Endometrial microvascular endothelial cells (primary cell): ENCODE data around the gene PZP. TPM values are rescaled to one million over a fixed set of nuclear protein-coding genes. Genes with fewer than 3 reads are reported as not detected.
"Not testable (repeated sequence)": the region's sequence is repeated elsewhere in the genome, so short reads cannot be mapped to it uniquely, and the experiment has no call there.

Experiments
- in situ Hi-C: cut with HindIII; loops from 2 replicates; pipeline ENCODE4 v1.10.0; 2017; ENCODE audit warnings: low sequenced_read_pairs, low pct_unique_long_range_greater_than_20kb; ENCODE audit errors: inconsistent ontology term
- total RNA-seq: library from RNA; depleted of rRNA; stranded (reverse); fragments of >200 nt; gene quantifications from one replicate; pipeline ENCODE4 v1.2.3, GENCODE V29; 2015; ENCODE audit errors: inconsistent ontology term

The PZP gene
- total RNA-seq, 1 donor from 2014 or later = not detected

DNA sequence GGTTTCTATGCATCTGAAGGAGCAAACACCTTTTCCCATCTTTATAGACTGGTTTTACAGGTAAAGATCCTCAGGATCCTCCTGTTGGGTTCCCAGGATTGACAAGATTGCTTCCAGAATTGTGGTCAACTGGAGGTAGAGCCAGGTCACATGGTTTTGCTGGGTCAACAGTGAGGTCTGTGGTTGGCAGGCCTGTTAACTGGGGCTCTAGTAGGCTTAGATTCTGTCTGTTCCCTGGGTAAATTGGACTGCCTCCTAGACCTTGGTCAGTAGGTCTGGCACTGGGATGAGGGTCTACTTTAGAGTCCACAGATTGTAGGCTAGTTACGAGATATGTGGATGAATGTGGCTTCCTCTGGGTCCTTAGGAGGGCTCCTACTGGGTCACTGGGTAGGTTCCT lies 3.5 kb upstream of the PZP start:
- in situ Hi-C loops = no loop called here

DNA sequence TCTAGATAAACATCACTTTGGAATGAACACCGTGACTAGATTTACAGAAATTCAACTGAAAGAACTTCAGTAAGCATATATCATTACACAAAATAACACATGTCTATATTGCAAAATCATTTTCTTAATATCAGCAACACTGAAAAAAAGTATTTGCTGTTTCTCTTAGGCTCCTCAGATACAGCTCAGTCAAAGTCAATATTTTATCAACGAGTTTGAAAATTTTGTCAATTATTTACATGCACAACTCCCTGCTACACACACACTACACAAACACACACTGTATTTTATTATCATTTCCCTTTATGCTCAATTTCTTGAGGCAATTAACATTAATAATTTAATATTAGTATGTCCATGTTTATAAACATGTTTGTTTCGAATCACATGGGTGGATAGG lies 3.8 kb downstream of the PZP start:
- in situ Hi-C loops = no loop called here

DNA sequence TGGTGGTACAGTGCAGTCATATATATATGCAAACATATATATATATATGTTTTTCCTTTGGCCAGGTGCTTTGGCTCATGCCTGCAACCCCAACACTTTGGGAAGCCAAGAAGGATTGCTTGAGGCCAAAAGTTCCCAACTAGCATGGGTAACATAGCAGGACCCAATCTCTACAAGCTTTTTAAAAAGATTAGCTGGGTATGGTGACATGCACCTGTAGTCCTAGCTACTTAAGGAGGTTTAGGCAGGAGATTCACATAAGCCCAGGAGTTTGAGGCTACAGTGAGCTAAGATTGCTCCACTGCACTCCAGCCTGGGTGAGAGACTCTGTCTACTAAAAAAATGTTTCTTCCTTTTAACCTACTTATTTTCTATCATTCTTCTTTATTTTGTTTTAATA lies 10.2 kb downstream of the PZP start:
- in situ Hi-C loops = no loop called here

DNA sequence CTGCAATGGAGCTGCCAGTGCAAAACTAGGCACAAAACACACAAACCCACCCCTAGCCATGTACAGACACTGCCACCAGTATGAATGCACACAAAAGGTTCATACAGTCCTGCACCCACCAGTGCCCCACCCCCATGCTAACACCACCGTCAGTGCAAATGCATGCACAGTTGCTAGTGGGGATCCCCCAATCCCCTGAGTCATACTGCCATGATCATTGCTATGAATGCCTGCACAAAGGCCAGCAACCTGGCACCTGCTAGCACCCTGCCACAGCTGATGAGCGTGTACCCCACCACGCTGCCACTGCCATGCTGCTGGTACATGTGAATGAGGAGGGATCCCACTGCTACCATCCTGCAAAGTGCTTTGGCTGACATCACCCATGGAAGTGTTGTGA lies 23.9 kb downstream of the PZP start:
- in situ Hi-C loops = no loop called here

DNA sequence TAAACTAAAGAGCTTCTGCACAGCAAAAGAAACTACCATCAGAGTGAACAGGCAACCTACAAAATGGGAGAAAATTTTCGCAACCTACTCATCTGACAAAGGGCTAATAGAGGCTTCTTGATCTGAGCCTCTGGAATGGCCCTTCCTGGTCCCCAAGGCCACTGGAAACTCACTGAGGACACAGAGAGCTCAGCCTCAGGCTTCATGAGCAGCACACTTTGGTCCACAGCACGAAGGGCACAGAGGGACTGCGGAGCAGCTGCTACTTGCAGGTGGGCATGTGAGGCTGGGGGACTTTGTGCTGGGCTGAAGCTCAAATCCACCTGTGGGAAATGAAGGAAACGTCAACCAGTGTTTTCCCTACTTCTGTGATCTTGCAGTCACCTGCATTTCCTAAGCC lies 27.4 kb downstream of the PZP start:
- in situ Hi-C loops = no loop called here

DNA sequence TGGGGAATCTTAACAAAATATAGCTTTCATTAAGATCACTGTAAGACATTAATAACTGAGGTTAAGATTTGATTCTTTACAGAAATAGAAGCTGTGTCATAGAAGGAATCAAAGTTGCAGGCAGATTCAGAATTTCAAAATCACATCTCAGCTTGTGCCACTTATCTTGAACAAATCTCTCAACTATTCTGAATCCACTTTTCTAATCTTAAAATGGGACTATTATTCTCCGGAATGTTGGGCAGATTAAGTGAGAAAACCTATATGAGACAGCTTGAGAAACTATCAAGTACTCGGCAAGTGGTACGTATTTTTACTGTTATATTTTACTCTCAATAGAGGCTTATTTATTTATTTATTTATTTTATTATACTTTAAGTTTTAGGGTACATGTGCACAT lies 28.4 kb downstream of the PZP start:
- in situ Hi-C loops = no loop called here

DNA sequence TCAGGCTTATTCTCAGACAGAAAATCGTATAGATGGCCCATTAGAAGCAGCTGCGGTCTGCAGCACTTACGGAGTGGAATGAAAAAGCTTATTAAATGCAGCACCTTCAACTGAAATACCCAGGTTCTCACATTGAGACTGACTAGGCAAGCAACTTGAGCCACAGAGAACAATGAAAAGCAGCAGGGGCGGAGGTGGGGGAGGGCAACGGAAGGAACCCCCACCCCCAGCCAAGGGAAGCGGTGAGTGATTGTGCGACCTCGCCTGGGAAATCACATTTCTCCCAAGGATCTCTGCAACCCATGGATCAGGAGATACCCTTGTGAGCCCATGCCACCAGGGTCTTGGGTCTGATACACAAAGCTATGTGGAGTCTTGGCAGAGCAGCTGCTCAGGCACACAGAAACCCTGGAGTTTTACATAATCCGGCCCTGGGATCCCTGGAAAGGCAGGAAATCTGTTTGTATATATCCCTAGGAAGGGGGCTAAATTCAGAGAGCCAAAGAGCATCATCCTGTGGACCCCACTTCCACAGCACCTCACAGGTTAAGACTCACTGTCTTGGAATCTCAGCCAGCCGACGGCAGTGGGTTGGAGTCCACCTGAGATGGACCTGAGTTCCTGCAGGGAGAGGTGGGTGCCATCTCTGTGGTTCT lies 38.1 kb downstream of the PZP start:
- in situ Hi-C loops = no loop called here

DNA sequence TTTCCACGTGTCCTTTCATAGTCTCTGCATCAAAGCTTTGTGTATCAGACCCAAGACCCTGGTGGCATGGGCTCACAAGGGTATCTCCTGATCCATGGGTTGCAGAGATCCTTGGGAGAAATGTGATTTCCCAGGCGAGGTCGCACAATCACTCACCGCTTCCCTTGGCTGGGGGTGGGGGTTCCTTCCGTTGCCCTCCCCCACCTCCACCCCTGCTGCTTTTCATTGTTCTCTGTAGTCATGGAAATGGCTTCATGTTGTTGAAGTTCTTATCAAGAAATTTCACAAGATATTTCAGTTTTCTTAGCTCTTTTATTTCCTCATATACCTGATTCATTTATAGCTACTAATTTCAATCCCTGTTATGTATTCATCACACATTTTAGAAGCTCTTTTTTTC lies 40.9 kb downstream of the PZP start:
- in situ Hi-C loops = not testable (repeated sequence)

DNA sequence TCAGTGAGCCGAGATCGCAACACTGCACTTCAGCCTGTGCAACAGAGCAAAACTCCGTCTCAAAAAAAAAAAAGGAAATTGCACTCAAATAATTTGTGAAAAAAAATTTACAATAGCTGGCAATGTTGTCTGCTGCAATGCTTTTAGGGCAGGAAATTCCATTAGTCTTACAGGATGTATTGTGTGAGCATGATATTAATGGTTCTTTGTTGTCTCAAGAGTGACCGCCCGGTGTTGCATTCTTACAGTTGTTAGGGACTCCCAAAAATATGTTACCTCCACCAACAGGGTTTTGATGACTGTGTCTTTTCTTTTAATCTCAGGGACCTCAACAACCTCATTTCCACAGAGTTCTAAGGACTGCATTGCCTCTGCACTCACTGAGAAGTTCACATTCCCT lies 44.8 kb downstream of the PZP start:
- in situ Hi-C loops = no loop called here

DNA sequence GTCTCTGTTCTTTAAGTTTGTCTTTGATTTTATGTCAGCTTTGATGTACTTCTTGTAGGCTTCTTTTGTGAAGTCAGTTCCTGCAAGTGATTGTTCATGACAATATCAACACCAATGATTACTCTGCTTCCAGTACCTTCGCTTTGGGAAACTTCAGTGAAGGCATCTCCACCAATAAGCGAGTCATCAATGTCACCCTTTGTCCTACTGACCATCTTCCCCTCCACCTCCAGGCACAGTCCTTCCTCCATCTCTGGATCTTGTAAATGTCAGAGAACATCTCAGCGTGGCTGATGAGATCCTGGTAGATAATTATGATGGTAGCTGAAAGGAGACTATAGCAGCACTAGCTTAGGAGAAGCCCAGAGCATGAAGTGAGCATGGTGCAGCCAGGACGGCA lies 52.1 kb downstream of the PZP start:
- in situ Hi-C loops = no loop called here

DNA sequence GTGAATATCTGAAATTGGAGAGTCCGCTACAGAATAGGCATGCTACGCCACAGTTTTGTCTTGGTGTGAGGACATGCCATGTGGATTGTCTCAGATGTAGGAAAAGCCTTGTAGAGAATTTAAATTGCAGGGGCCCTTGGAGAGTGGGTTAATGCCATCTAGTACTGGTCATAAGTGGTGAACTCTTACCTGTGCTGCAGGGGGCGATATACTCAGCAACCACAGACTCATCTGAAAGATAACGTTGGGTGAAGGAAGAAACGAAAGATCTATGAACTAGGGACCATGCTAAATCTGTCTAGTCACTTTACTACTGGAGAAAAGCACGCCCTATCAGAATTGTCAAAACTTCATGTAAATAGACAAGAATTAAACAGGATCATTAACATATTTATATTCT lies 58.8 kb downstream of the PZP start:
- in situ Hi-C loops = no loop called here

DNA sequence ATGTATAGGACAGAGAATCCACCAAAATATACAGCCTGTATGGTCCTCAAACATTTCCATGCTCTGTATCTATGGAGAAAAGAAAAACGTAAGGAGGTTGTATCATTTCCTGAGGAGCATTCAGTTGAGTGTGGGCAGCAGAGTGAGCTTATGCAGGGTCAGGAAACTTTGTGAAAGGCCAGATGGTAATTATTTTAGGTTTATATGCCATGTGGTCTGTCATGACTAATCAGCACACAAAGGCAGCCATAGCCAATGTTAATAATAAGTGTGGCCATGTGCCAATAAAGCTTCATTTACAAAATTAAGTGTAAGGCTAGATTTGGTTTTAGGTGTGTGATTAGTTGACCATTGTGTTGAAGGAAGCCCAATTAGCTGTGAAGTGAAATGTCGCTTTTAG lies 59.3 kb downstream of the PZP start:
- in situ Hi-C loops = no loop called here

DNA sequence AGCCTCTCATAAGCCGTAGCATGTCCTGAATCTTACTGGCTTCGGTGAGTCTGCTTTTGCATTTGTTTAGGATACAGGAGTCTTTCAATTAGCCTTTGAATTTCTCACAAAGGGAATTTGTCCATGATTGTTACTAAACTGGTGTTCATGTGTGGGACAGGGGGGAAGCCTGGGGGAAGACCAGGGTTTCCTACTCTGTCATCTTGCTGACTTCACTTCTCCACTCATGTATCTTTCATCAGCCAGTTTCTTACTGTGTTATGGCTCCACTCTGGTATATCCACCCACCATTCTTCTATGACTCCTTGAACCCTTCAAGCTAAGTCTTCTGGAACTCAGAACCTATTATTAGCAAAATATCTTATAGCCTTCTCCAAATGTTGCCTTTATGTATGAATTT lies 60.7 kb downstream of the PZP start:
- in situ Hi-C loops = no loop called here

DNA sequence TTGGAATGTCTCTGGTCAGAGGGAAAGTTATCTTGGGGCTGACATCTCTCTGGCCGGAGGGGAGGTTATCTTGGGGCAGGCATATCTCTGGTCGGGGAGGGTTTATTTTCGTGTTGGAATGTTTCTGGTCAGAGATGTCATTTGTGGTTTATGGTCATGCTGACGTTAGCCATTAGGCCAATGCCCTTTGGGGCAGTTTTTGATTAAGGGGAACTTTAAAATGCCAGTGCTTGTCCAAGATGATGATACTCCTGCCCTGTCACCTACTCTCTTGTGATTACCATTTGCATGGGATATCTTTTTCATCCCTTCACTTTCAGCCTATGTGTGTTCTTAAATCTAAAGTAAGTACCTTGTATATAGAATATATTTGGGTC lies 63.5 kb downstream of the PZP start:
- in situ Hi-C loops = no loop called here

DNA sequence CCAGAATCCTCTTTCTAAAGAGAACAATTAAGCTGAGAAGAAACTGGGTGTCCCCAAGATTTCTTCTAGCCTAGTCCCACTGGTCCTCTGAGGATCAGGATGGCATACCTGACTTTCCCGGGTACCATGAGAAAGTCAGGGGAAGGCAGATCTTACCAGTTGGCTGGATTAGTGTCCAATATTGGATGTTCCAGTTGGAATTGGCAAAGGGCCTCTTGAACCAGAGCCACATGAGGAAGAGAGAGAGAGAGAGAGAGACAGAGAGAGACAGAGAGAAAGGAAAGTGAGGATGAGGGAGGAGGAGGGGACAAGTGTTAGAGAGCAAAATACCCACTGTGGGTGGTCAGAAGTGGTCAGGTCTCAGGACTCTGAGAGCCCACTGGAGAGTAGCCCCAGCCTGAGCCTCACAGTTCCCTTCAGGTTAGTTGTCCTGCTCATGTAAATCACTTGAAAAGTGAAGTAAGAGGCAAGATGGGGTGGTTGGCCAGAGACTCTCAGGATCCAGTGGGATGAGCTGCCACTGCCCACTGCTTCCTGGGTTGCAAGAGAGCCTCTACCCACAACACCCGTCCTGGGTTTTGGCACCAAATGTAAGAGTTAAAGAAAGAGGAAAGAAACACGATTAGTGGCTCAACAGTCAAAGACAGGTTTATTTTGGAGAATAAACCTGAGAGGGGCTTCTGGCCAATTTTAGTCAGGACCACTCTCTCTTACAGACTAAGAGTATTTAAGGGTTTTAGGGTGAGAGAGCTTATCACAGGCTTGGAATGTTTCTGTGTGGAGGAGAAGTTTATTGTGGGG lies 64.1 kb downstream of the PZP start:
- in situ Hi-C loops = no loop called here

DNA sequence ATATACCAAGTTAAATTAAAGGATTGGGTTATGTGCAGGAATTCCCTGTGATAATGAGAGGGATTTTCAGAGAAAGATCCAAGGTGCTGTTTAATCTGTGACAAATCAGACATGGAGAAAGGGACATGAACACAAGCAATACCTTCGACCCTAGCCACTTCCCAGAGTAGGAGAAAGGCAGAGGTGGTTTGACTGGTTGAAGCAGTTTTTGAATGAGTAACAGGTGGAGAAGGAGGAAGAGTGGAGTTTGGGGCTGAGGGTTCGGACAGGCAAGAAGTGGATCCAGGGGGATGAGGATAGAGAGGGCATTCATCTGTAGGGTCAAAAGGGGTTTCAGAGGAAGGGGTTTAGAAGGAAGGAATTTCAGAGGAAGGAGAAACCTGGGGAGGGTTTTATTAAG lies 65.1 kb downstream of the PZP start:
- in situ Hi-C loops = no loop called here

DNA sequence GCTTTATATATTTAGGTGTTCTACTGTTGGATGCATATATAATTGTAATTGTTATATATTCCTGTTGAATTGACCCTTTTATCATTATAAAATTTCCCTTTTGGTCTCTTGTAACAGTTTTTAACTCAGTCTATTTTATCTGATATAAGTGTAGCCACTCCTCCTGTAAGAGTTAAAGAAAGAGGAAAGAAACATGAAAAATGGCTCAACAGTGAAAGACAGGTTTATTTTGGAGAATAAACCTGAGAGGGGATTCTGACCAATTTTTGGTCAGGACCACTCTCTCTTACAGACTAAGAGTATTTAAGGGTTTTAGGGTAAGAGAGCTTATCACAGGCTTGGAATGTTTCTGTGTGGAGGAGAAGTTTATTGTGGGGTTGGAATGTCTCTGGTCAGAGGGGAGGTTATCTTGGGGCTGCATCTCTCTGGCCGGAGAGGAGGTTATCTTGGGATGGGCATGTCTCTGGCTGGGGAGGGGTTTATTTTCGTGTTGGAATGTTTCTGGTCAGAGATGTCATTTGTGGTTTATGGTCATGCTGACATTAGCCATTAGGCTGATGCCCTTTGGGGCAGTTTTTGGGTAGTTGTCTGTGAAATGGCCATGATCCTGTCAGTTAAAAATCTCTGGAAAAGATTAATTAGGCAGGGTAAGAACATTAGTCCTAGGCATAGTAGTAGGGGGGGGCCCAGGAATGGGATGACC lies 68.5 kb downstream of the PZP start:
- in situ Hi-C loops = not testable (repeated sequence)

DNA sequence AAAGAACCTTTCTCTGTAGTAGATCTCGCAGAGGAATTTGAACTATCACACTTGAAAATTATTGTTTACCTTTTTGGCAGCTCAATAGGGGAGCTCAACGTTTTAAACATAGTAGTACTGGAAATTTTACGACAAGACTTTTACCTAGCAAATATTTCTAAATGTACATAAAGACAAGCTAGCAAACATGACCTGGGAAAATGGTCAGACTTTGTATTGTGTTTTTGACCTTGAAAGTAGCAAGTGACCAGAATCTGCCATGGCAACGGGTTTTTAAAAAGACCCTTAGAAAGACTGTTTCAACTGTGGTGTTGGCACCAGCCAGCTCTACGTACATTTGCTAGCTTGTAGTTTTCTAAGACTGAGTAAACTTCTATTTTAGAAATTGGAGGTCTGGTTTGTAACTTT lies 72.3 kb downstream of the PZP start:
- in situ Hi-C loops = no loop called here

DNA sequence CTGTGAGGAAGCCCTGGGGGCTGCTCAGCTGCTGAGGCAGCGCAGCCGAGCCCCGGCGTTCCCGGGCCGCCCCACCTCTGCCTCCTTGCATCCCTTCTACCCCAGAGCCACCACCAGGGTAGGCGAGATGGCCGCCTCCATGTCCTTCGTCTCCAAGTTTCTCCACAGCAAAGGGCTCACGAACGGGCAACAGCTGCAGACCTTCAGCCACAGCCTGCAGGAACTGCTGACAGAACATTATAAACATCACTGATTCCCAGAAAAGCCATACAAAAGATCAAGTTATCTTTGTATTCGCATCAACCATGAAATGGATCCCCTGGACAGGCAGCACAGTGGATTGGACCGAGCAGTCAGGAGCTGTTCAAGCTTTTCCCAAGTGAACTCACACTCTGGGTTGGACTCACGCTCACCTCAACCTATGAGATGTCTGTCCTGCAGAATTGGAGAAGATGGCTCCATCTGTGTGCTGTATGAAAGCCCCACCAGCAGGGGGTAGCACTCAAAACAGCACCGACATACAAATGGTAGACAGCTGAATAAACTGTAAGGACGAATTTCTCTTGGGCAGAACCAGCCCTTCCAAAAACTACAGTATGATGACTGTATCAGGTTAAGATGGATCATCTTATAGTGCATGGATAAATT lies 73.1 kb downstream of the PZP start:
- in situ Hi-C loops = no loop called here
